Mucosa of gallbladder (tissue), 1 donor: ENCODE measurements around the gene HOXA6. TPM values are rescaled to one million over a fixed set of nuclear protein-coding genes. Genes with fewer than 3 reads are reported as not detected.

Experiments
- DNase-seq: peaks from one replicate; pipeline ENCODE4 v3.0.0-alpha.2; 2020; ENCODE audit warnings: low spot score
- total RNA-seq: library from RNA; stranded (reverse); gene quantifications from one replicate; pipeline ENCODE4 v1.2.1, GENCODE V29; 2021
- donor health status: DM: no; HTN: no; CAD: no.

HOXA6 gene
- total RNA-seq: 0.29 TPM

DNA sequence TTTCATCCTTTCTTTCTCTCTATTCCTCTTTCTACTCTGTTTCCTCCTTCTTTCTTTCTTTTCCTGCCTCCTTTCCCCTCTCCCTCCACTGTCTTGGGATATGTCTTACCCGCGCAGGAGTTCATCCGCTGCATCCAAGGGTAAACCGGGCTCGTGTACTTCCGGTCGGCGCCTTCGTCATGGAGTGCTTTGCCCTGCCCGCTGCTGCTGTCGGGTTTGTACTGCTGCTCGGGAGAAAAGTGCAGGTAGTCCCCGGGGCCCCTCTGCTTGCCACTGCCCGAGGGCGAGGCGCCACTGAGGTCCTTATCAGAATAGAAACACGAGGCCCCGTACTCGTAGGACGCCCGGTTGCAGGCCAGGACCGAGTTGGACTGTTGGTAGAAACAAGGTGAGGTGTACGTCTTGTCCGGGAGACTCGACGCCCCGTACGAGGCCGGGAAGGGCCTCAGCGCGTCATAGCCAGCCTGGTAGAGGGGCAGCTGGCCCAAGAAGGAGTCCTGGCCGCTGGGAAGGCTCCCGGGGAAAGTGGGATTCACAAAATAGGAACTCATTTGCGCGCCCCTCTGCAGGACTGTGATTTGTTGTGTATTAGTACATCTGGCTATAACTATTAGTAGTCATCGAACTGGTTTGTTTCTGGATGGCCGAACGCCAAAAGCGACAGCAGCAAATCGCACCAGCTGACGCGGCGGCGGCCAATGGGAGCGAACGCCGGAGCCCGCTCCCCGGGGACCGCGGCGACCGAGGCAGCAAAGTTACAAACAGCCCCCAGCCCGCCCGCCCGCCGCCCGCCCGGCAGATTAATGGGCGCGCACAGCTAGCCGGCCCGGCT is at the start of gene HOXA6:
Gene HOXA6 (minus strand): TSS at position 576 of the 832 bp plus-strand sequence. CDS start 25 bp downstream, at position 551.
- no peak for DNase-seq

DNA sequence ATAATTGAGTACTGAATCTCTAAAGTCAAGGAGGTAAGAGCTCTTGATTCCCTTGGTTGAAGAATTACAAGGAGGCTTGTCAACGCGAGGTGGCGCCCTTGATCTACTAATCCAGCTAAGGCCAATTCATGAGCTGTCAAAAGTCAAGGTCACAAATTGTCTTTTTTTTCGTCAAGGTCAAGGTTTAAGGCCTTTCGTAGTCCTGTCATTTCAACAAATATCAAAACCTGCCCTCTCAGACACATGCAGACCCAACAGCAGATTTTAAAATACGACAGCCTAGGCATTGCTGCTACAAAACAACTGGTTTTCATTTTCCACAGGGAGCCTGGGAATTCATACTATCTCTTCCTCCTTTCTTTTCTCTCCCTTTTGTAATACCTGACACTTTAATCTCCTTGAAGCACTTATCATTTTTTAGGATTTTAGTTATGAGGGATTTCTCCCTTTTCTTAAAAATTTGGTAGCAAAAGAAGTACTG is 48.8 kb upstream of the HOXA6 start:
- DNase-seq: peak; percentile 82

DNA sequence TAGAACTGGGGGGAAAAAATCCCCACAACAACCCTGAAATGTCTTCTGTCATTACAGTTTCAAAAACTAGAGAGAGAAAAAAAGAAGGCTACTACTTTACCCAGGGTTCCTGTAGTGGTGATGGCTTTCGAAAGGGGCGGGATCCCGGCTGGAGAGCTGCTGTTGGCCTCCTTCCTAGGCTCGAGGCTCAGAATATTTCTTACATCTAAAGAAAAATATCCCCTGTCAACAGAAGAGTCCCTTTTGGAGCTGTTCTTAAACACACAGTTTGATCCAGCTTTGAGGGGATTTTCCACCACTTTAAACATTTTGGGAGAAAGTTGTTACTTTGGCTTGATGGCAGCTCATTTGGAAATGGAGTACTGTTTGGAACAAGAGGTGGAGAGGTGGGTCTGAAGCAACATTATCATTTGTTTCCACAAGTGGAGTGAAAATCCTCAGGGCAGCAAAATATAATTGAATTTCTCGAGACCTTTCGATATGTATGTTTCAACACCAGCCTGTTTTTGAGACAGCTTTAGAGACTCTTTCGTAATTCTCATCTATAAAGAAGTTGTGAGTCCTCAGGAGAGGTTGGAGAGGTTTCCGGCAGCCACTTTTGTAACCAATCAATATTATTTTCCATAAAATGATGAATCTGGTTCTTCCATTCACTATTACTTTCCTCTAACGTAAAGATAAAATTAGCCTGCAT is 47.3 kb upstream of the HOXA6 start:
- DNase-seq: no peak

DNA sequence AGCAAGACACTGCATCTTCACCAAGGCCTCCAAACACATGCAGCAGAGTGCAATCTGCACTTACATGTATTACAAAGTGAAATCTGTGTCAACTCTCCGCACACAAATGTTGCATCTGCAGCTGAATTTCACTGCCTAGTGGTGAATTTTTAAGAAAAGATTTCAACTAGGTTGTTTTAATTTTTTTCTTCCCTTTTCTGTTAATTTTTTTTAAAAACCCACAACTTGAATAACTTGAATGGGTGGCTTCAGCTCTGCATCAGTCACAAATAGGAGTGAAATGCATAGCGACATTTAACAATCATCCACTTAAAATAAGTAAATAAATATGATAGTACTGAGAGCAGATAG is 46.4 kb upstream of the HOXA6 start:
- DNase-seq: no peak

DNA sequence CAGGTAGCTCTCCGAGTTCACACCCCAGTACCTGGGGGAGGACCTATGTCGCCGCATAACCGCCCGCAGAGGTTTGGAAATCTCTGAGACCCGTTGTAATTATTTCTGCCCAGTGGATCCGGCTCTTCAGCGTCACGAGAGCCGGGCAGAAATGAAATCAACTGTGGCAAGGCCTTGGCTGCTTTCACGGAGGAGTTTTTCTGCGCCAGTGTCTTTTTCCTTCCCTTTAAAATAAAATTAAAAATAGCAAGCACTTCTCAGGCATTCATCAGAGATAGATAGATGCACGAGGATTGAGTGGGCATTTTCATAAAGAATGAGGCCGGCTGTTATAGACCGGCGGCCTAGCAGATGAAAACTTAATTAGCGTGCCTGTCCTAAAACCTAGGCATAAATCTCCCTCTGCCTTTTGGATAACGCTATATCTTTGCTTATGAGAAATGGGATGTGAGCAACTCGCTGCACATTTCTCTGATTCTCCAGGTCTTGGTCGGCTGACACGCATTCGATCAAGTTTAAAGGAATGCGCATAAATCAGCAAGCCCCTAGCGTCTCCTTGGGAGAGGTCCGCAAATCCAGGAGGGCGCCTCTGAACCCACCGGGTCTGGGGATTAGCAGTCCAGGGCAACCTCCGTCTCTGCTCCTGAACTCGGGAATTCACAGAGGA is 45.9 kb upstream of the HOXA6 start:
- no peak for DNase-seq

DNA sequence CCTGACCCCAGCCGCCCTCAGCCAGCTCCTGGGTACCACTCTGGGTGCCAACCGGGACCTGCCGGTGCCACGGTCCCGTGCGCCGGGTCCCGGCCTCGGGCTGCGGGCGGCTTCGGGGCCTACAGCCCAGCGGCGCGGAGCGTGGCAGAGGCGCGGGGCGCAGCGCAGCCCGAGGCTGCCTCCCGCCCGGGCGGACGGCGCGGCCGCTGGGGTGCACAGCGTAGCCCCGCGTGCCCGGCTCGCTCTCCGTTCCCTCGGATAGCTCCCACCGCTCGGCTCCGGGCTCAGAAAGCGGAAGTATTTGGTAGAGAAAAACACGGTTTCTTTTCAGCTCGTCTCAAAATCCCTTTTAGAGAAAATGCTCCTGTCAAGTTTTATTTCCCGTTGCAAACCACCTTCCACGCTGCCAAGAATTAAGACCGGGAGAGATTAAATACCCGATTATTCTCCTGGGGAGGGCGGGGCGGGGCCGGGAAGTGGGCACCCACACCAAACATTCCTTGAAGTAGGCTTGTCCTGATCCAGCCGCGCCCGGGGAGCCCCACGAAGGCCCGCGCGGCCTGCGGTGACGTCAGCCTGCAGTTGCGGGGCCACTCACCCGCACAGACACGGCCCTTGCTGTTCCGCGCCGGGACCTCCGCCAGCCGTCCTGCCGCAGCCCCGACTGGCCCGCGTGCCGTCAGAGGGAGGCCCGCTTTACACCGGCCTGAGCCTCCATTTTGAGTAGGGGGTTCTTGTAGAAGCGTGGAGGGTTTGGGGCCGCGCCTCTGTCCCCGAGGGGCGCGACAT is 45.2 kb upstream of the HOXA6 start:
- DNase-seq: no peak

DNA sequence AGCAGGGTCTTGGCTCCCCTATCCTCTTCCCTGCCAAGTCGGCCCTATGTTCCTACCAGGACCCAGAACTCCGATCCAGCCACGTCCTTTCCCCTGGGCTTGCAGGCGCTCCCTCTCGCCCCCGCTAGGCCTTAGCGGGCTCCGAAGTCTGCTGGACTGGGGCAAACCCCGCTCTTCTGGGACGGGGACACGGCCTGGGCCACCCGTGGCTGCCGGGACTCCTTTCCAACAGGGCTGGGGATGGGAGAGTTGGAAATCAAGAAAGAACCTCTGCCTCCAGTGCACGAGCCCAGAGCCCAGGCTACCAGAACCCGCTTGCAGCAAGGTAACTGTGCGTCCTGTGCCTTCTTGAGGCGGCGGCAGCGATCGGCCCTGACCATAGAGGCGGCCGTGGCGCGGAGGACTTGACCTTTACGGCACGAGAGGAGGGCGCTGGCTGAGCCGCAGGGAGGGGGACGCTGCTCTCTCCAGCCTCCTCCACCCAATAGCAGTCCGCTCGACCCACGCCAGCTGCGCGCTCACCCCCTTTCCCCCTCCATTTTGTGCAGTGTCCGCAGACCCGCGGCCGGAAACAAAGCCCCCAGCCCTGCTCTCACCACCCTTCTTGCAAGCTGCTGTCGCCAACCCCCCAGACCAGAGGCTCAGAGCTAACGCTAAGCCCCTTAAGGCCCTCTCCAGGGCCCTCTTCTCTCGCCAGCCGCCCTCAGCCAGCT is 44.4 kb upstream of the HOXA6 start:
- no peak for DNase-seq

DNA sequence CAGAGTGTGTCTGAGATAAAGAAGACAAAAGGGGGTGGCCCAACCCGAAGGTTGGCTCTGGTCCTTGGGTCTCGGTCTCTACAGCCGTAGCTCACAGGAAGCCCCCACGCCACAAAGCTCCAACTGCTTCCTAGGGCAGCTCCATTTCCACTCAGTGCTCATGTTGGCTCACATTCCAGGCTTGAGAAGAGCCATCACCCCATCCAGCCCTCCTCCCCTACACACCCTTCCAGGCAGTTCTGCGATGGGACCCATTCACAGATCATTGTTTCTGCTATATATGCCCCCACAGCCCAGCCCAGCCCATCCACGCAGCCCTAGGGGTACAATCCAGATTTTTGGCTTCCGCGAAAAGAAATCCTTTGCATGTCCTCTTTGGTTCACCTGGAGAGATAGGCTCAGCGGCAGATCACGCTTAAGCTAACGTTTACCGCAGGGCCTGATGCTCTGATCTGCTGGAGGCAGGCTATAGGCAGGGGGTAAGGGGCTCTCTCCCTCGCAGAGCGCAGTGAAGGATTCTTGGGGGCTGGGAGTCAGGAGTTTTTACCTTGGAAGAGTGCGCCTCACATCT is 43.7 kb upstream of the HOXA6 start:
- no peak for DNase-seq

DNA sequence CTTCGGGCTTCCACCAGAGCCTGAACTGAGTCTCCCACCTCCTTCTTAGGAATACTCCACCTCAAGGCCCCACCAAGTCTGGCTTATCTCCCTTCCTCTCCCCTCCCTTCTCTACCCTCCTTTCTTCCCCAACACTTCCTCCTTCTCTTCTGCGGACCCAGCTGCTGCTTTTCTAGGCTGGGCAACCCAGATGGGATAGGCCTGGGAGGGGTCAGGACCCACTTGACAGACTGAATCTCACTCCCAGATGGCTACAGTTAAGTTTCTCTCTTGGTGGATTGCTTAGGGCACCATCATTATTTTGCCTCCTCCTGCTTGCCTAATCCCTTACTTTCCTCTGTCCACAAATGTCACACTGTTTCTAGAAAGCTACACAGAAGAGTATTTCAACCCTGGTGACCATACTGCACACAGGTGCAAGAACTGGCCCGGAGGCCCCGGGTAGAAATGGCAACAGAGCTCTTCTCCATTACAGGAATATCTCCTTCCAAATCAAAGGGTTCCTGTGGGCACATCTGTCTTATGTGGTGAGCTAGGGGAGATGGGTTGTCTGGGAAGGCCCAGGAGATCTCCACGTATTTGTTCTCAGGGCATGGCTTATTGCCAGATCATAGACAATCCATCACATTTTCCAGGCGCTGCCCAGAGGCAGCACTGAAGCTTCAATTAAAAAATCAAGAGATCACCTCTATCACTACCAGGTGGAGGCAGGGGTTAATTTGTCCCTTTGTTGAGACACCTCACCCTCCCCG is 42.6 kb upstream of the HOXA6 start:
- DNase-seq: no peak

DNA sequence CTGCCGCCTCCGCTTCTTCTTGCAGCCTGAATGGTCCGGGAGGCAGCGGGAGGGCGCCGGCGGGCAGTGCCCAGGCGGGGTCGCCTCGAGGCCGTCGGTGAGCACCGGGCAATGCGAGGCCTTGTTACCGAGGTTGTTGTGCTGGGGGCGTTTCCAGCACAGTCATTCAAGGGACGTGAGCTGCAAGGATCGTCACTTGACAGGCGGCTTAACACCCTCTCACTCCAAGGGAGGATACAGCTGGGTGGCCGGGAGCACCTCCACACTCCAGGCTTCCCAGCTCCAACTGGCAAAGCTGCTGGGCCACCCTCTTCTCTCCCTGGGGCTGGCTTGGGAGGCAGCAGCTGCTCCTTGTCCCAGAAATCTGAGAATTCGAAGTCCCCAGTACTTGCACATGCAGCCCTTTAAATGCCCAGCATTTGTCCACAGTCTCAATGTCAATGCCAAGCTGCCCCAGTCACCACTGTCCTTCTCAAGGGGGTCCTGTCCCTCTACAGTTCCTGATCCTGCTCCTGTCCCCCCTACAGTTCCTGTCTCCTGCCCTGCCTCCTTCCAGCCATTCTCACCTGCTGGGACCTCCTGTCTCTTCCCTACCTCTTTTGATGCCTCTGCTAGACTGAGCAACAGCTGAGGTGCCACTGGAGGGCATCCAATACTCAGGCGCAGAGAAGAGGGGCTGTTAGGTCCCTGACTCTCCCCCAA is 41.9 kb upstream of the HOXA6 start:
- no peak for DNase-seq

DNA sequence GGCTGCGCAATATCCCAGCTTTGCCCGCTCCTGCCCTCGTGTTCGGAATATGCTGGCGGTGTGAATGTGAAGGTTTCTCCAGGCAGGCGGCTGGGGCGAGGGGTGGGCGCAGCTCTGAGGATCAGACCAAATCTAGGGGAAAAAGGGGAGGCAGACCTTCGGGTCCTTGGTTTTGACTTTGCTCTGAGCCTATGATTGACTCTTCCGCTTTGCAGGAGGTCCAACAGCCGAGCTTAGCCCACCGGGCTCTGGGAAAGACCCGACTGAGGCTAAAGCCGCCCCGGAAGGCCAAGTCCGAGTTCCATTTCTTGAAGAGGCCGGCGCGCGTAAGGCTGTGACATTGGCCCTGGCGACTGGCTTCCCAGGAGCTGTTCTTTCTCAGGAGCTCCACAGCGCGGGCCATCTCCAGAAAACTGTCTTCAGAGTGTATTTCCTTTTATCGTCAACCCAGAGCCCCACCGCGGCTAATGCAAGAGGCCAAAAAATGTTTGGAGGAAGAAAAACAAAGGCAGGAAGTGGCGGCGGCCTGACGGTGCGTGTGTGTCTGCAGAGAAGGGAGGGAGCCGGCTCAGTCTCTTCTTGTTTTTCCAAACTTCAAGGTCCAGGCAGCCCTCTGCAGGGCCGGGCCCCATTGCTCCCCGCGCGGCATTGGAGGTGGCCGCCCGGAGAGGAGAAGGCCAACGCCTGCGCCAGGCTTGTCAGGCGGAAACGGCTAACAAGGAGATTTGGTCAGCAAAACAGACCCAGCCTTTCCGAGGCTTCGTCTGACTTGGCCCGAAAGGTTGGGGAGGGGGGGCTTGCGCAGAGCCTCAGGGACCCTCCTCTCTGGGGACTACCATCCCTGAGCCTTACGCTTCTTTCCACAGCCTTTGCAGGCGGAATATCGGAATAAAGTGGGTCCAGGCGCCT is 41.1 kb upstream of the HOXA6 start:
- DNase-seq: no peak

DNA sequence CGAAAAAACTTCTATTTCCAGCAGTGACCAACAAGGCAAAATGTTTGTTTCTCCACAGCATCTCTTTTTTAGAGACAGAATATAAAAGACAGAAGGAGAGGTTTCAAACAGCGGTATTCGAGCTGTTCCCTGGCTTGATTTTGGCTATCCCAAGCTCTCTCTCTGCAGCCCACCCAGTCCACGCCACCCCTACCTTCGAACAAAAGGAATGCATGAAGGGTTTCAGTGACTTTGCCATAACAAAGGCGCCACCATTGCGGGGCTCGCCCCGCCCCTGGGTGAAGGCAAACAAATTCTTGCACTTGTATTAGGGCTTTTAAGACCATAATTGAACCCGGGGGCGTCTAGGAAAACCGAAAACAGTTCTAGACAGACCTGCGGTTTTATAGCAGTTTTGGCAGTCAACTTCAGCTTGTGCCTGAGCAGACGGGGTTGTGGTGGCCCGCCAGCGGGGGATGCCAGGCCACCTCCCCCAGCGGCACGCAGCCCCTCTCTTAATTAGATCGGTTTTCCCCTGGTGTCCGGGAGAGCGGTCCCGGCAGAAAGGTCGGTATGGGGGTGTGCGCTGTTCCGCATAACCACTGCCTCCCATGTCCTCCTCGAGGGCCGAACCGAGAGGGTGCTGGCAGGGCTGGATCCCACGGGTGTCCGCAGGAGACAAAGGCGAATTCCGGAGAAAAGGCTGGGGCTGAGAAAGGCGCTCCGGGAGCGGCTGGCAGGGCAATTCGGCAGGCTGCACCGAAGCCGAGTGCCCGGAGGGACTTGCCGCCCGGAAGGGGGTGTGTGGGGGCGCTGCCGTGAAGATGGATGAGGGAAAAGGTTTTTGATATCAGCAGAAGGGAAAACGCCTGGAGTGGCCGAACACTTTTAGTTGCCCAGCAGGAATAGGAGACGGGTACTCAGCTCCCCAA is 40.2 kb upstream of the HOXA6 start:
- no peak for DNase-seq

DNA sequence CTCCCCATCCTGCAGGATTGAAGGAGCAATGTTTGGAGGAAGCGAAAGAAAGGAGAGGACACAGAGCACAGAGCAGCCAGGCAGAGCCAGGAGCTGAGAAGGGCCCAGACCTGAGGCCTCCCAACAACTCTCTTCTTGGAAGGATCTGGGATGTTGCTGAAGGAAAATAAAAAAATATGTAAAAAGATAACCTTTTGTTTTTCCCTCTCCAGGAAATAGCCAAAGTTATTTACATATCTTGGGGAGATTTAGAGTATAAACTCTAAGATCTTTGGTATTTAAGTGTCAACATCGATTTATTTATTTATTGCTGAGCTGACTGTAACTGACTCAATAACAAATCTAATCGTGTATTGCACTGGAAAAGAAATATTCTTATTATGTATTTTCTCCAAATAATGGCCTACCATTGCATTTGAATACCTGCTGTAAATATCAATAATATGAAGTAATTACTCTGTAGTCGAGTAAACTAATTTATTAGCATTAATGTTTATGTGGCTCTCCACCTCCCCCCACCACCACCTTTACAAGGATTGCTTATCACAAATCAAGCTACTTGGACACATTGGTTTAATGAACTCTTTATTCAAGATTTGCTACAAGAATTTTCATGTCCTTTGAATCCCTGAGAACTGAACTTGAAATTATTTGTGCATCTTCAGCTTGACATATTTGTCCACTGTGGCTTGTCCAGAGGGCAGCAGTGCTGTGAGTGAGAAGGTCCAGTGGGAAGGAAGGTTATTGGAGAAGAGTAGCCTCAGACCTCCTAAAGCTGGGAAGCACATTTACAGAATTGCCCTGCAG is 39.3 kb upstream of the HOXA6 start:
- no peak for DNase-seq

DNA sequence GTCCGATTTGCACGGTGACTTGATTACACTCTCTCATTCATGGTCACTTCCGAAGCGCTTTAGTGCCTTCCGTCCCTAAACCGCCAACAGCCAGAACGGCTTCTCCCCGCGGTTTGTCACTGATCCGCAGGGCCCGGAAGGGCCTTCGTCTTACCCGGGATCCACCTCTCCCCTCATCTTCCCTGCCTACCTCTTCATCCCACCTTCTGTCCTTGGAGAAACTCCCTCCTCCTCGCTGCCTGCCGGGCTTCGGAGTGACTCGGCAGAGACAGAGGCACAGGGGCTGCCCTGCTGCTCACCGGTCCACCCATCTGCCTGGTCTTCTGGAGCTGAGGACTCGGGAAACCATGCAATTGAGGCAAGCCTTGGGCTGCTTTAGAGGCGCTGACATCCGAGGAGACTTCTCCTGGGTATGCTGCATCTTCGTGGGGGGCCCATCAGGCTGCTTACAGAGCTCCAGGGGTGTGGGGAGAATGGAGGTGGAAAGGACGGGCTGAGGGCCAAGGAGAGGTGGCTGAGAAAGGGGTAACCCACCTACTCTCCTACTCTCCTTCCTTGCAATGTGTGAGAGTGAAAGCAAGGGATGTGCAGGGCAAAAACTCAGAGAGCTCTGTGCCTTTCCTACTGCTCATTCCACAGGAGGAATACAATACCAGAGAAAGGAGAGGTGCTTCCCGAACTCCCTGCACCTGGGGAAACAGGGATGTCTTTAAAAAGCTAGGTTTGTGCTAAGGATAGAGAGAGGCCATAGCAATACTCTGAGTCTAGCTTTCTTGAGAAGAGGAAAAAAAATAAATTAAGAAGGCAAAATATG is 38.5 kb upstream of the HOXA6 start:
- no peak for DNase-seq

DNA sequence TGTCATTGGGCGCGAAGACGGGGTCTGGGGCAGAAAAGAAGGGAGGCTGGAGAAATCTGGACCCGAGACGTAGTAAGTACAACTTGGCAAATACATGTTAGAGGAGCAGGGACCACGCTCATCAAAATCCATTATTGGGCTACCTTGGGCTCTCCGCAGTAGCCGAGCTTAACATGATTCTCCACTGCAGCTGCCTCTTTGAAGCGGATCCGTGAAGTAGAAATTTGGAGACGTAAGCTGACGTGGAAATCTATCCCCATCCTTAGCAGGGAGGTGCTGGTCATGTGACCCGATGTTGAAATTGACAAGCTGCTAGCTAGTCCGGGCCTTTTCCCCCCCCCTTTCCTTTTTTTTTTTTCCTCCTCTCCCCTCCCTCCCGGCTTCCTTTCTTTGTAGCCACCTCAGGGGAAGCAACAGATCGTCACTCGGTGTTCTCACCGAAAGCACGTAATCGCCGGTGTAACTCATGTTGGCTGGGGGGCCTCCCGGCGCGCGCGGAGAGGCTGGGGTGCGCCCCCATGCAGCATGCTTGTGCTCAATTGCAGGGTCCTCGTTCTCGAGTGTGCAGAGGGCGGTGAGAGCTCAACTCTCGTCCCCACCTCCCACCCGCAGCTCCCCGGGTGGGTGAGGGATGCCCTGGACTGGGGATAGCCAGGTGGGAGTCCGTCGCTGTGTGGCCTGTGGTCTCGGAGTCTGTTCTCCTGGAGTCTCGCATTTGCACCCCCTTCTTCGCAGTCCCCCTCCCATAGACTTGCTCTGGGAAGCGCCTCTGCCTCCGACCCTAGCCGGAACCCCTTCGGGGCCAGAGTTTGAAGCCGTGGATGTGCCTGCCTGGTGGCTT is 37.7 kb upstream of the HOXA6 start, which contains the start of gene HOXA11:
Gene HOXA11 (minus strand): TSS at position 220 of the 841 bp plus-strand sequence. CDS start 88 bp downstream, at position 132.
- DNase-seq: no peak
